GM18502 (cell line): Measurements from ENCODE around the gene TPSAB1.
"Not testable (repeated sequence)": the region's sequence is repeated elsewhere in the genome, so short reads cannot be mapped to it uniquely, and the experiment has no call there.

Experiments
- ATAC-seq: cut with Tn5 transposase; IDR thresholded peaks from one replicate; pipeline ENCODE4 v1.9.1; 2021; ENCODE audit warnings: mild to moderate bottlenecking; ENCODE audit not compliant: unreplicated experiment, poor library complexity

The TPSAB1 gene

DNA sequence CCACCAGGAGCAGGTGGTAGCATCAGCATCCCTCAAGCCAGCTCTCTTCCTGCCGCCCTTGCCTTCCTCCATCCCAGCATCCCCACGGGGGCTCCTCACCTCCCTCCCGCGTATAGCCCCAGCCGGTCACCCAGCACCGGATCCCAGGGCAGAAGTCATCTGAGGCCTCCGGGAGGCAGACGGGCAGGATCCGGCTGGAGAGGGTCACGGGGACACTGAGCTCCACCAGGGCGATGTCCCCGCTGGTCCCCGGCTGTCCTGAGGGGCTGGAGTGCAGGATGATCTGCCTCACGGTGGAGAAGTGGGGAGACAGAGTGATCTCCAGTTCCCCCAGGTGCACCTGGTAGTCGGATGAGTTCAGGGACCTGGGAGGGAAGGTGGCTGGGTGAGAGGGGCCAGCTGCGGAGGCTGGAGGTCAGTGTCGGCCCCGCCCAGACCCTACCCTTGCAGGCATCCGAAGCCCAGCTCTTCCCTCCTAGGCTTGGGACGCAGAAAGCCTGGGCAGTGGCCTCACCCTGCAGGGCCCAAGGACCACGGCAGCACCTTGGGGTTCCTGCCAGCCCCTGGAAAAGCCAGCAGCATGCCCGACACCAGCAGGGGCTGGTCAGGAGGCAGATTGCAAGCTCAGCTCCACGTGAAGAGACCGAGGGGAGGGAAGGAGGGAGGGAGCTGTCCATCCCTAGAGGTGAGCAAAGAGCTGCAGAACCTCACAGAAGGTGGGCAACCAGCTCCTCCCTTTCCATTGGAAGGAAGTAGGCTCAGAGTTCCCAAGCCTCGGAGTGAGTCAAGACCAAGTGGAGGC lies 17.8 kb upstream of the TPSAB1 start:
- ATAC-seq, result no peak

GRCh38 chr16:1223355-1224214 lies 16.9 kb upstream of the TPSAB1 start:
- no peak for ATAC-seq

GRCh38 chr16:1224558-1224957 lies 15.9 kb upstream of the TPSAB1 start:
- ATAC-seq, result no peak

GRCh38 chr16:1225051-1225451 lies 15.5 kb upstream of the TPSAB1 start, which contains the start of gene TPSG1:
Gene TPSG1 (minus strand): TSS chr16:1225268. CDS start chr16:1225252, 16 bp downstream.
- no peak for ATAC-seq

GRCh38 chr16:1225728-1226311 lies 14.7 kb upstream of the TPSAB1 start:
- ATAC-seq, result not testable (repeated sequence)

DNA sequence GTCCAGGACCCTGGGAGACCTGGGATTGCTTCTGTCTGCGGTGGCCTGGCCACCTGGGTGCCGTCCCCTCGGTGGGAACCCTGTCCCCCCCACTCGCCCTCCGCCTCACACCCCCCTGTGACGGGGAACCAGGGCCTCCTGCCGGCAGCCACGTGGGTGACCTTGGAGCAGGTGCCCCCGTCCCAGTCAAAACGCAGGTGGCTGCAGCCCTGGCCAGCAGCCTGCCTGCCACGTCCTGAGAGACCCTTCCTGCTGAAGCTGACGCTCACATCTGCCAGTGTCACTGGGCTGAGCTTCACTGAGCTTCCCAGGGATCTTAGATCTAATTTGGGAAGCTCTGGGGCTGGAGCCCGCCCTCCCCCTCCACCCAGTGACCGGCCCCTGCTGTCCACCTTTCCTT lies 13.8 kb upstream of the TPSAB1 start:
- ATAC-seq, result not testable (repeated sequence)

GRCh38 chr16:1228227-1228626 lies 12.3 kb upstream of the TPSAB1 start:
- ATAC-seq, result not testable (repeated sequence)

- ATAC-seq, result not testable (repeated sequence)
Measured at GRCh38 chr16:1229476-1229875, 11.0 kb upstream of the TPSAB1 start.

DNA sequence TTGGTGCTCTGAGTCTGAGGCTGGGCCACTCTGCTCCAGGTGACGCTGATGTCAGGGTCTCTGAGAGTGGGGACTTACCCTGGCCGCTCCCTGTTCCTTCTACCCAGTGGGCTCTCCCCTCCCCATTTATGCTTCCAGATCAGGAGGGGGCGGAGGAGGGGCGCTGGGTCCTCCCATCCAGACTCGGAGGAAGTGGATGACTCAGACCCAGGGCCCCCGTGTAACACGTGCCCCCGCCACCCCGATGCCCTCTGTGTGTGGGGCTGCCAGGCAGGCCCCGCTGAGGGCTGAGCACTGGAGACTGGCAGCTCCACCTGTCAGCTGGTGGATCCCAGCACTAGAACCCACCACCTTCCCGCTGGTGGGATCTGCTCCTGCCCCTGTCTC lies 10.4 kb upstream of the TPSAB1 start, which contains the start of gene TPSB2:
Gene TPSB2 (minus strand): TSS at position 101 of the 387 bp plus-strand sequence. CDS start 233 bp downstream, outside the sequence.
- ATAC-seq, result not testable (repeated sequence)

- not testable (repeated sequence) for ATAC-seq
Measured at GRCh38 chr16:1230471-1231212, 9.9 kb upstream of the TPSAB1 start.

DNA sequence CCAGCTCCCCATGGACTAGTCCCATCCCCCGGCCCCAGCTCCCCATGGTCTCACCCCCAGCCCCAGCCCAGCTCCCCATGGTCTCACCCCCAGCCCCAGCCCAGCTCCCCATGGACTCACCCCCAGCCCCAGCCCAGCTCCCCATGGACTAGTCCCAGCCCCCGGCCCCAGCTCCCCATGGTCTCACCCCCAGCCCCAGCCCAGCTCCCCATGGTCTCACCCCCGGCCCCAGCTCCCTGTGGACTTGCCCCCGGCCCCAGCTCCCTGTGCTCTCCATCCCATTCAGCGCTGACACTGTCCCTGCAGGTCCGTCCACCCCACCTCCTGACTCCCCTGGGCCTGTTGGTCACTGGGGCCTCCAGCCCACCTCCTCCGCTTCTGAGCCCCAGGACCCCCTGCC lies 9.2 kb upstream of the TPSAB1 start:
- ATAC-seq, result not testable (repeated sequence)

DNA sequence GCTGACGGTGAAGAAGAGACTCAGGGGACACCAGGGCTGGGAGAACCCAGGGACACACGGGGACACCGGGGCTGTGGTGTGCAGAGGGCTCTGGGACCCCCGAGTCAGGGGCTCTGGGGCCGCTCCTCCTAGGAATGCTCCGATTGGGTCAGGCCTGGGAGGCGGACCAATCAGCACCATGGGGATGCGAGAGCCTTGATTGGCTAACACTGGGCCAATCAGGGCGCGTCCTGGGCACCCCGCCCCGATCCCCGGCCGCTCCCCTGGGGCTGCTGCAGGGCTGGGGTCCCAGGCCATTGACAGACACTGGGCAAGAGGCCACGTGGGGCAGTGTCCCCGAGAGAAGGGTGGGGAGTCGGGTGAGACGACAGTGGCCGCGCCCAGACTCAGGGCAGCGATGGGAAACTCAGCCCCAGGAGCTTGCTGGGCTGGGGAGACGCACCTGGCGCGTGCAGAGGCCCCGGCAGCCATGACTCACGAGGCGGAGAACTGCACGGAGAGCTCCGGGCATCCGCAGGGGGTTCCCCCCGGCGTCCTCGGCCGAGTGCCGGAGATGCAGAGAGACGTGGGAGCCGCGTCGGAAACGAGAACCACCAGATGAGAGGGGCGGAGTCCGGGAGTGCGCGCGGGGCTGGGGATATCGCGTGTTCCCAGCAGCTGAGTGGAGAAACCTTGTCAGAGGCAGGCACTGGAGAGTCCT lies 8.3 kb upstream of the TPSAB1 start:
- not testable (repeated sequence) for ATAC-seq

GRCh38 chr16:1236659-1237058 lies 3.8 kb upstream of the TPSAB1 start:
- not testable (repeated sequence) for ATAC-seq

GRCh38 chr16:1237990-1238389 lies 2.5 kb upstream of the TPSAB1 start:
- no peak for ATAC-seq

GRCh38 chr16:1238909-1239308 lies 1.6 kb upstream of the TPSAB1 start:
- ATAC-seq, result not testable (repeated sequence)

DNA sequence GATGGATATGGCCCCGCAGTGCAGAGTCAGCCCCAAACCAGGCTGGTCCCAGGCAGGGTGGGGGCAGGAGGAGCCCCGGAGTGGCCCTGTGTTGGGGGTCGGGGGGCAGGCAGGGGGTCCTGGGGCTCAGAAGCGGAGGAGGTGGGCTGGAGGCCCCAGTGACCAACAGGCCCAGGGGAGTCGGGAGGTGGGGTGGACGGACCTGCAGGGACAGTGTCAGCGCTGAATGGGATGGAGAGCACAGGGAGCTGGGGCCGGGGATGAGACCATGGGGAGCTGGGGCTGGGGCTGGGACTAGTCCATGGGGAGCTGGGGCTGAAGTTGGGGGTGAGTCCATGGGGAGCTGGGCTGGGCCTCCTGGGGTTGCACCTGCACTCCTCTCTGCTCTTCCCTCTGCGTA lies 930 bp upstream of the TPSAB1 start:
- ATAC-seq, result not testable (repeated sequence)

GRCh38 chr16:1241081-1241480 lies 576 bp downstream of the TPSAB1 start:
- ATAC-seq, result not testable (repeated sequence)

DNA sequence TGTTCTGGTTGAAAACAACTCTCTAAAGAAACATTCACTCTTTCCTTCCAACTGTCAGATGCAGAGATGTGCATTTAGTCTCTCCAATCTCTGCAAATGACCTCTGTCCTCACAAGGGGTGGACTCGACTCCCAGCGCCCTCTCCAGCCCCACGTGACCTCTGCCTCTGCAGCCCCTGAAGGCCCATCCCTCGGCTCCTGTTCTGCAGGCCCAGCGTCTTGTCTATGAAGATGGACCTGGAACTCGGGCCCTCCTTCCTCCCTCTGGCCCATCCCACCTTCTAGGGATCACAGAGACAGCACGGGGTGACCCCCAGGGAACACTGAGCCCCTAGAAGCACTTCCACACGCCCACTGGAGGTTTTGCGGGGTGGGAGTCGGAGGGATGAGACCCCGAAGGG lies 2.9 kb downstream of the TPSAB1 start:
- not testable (repeated sequence) for ATAC-seq
